ENCODE measurements around the gene ALG5. TPM values are rescaled to one million over a fixed set of nuclear protein-coding genes. Genes with fewer than 3 reads are reported as not detected.

Gene ALG5
- total and polyA plus RNA-seq, 7 donors = 15.0 to 44.9 (median 24.6) TPM

Other genes with a start within 250 kb of the ALG5 start
- 1 to 10 TPM; 5.4 to 8.3 (median 7.9) TPM for gene RFXAP, start 180.1 kb downstream of the ALG5 start, total RNA-seq
- gene RFXAP, start 180.1 kb downstream of the ALG5 start, polyA plus RNA-seq = 1 to 10 TPM in 2 of 3 donors, under 1 TPM in 1; 0.60 to 4.1 (median 1.8) TPM
- gene SMAD9, start 79.1 kb downstream of the ALG5 start, total RNA-seq = 10 to 100 TPM; 21.7 to 33.3 (median 27.8) TPM
- gene SMAD9, start 79.1 kb downstream of the ALG5 start, polyA plus RNA-seq = 1 to 10 TPM; 1.2 to 4.3 (median 2.5) TPM
- gene EXOSC8, start 1.4 kb upstream of the ALG5 start, total RNA-seq = 10 to 100 TPM; 19.7 to 32.8 (median 27.6) TPM
- 10 to 100 TPM; 19.7 to 40.8 (median 22.2) TPM for gene EXOSC8, start 1.4 kb upstream of the ALG5 start, polyA plus RNA-seq
- 10 to 100 TPM; 41.8 to 55.8 (median 43.9) TPM for gene SUPT20H, start 60.3 kb upstream of the ALG5 start, total RNA-seq
- 10 to 100 TPM; 14.3 to 23.1 (median 15.6) TPM for gene SUPT20H, start 60.3 kb upstream of the ALG5 start, polyA plus RNA-seq
- not detected for gene CSNK1A1L, start 106.3 kb upstream of the ALG5 start, total RNA-seq
- not detected for gene CSNK1A1L, start 106.3 kb upstream of the ALG5 start, polyA plus RNA-seq

Measured in sigmoid colon (tissue), 7 donors.